NB4 (cell line): Measurements from ENCODE around the gene NDUFB5.
"Not testable (repeated sequence)": the region's sequence is repeated elsewhere in the genome, so short reads cannot be mapped to it uniquely, and the experiment has no call there.

Experiments
- DNase-seq: peaks from one replicate; pipeline ENCODE4 v3.0.0; 2010; ENCODE audit warnings: low read depth
- H3K4me3 ChIP-seq: one replicate; pipeline ENCODE4 v1.5.1; 2011; ENCODE audit warnings: mild to moderate bottlenecking, low read depth, low read length, moderate library complexity
- MAX ChIP-seq: IDR thresholded peaks from 2 replicates; pipeline ENCODE4 v1.6.1; 2011; ENCODE audit warnings: low read depth, low read length
- MYC ChIP-seq: IDR thresholded peaks from 2 replicates; pipeline ENCODE4 v1.6.1; 2011; ENCODE audit warnings: low read depth, low read length
- POLR2A ChIP-seq: IDR thresholded peaks from 2 replicates; pipeline ENCODE4 v1.6.1; 2011; ENCODE audit warnings: mild to moderate bottlenecking; ENCODE audit not compliant: insufficient read length; ENCODE audit errors: extremely low read depth
- TF ChIP-seq, protein P1 (sequence below): IDR thresholded peaks from one replicate; pipeline ENCODE4 v1.5.1; 2012; ENCODE audit warnings: low read depth, low read length

The NDUFB5 gene

GRCh38 chr3:179642871-179643270 lies 38.3 kb downstream of the NDUFB5 start:
- TF ChIP-seq MYC (no peak), MAX (no peak), POLR2A (no peak)
- TF ChIP-seq, protein P1, sequence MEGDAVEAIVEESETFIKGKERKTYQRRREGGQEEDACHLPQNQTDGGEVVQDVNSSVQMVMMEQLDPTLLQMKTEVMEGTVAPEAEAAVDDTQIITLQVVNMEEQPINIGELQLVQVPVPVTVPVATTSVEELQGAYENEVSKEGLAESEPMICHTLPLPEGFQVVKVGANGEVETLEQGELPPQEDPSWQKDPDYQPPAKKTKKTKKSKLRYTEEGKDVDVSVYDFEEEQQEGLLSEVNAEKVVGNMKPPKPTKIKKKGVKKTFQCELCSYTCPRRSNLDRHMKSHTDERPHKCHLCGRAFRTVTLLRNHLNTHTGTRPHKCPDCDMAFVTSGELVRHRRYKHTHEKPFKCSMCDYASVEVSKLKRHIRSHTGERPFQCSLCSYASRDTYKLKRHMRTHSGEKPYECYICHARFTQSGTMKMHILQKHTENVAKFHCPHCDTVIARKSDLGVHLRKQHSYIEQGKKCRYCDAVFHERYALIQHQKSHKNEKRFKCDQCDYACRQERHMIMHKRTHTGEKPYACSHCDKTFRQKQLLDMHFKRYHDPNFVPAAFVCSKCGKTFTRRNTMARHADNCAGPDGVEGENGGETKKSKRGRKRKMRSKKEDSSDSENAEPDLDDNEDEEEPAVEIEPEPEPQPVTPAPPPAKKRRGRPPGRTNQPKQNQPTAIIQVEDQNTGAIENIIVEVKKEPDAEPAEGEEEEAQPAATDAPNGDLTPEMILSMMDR: no peak
- no peak for DNase-seq
- no peak overlapping the region for H3K4me3 ChIP-seq

DNA sequence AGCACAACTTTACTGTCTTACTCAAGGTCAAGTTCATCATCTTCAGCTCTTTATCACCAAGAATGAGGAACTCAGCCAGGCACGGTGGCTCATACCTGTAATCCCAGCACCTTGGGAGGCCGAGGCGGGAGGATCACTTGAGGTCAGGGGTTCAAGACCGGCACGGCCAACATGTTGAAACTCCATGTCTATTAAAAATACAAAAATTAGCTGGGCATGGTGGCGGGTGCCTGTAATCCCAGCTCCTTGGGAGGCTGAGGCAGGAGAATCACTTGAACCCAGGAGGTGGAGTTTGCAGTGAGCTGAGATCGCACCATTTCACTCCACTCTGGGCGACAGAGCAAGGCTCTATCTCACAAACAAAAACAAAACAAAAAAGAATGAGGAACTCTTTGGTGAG lies 39.2 kb downstream of the NDUFB5 start:
- not testable (repeated sequence) for H3K4me3 ChIP-seq, DNase-seq

GRCh38 chr3:179646177-179646576 lies 41.6 kb downstream of the NDUFB5 start:
- DNase-seq: no peak
- H3K4me3 ChIP-seq: no peak overlapping the region
- TF ChIP-seq, protein P1: no peak
- TF ChIP-seq MYC: no peak
- TF ChIP-seq POLR2A: no peak
- TF ChIP-seq MAX: no peak

GRCh38 chr3:179651687-179652446 lies 47.3 kb downstream of the NDUFB5 start:
- H3K4me3 ChIP-seq: peak overlapping the region; percentile 58
- TF ChIP-seq, protein P1: no peak
- TF ChIP-seq POLR2A: no peak
- TF ChIP-seq MYC: no peak
- TF ChIP-seq MAX: no peak
- no peak for DNase-seq

GRCh38 chr3:179652447-179653095 lies 48.0 kb downstream of the NDUFB5 start, which contains the start of gene USP13:
TSS of gene USP13 (plus strand) at chr3:179653040. CDS start at chr3:179653226, 186 bp downstream.
- peak; percentile 82 for DNase-seq
- peak within 1 kb of the TSS; percentile 72 for H3K4me3 ChIP-seq
- no peak; the same call in 1 of the 2 replicates for TF ChIP-seq MAX
- no peak for TF ChIP-seq POLR2A
- TF ChIP-seq MYC: peak; percentile 51
- TF ChIP-seq, protein P1: no peak

GRCh38 chr3:179653096-179653797 lies 48.7 kb downstream of the NDUFB5 start:
- peak; percentile 33 for TF ChIP-seq POLR2A
- peak; percentile 70 for TF ChIP-seq MAX
- peak; percentile 65 for TF ChIP-seq MYC
- TF ChIP-seq, protein P1: no peak
- DNase-seq: peak; percentile 87

More at GRCh38 chr3:179653096-179653797, 48.7 kb downstream of the NDUFB5 start:
- H3K4me3 ChIP-seq: peak overlapping the region; percentile 72
